Right atrium auricular region (tissue), 2 donors: ENCODE measurements around the gene MADCAM1. TPM values are rescaled to one million over a fixed set of nuclear protein-coding genes. Genes with fewer than 3 reads are reported as not detected.
"Not testable (repeated sequence)": the region's sequence is repeated elsewhere in the genome, so short reads cannot be mapped to it uniquely, and the experiment has no call there.

Experiments used
- DNase-seq: peaks from one replicate; pipeline ENCODE4 v3.0.0-alpha.2; 2019; ENCODE audit warnings: low spot score
- H3K27ac ChIP-seq, 2 donors: fragments of 200-600 bp; sonication (generic); 1 replicate in 1 of 2; 2 replicates in 1 of 2; pipeline ENCODE4 v1.5.1; 2016 to 2019
- H3K27me3 ChIP-seq, 2 donors: fragments of 200-600 bp; sonication (generic); one replicate each; pipeline versions ENCODE4 v1.5.1 to v1.6.0; 2017 to 2019
- H3K36me3 ChIP-seq: fragments of 200-600 bp; sonication (generic); one replicate; pipeline ENCODE4 v1.5.1; 2016
- H3K4me1 ChIP-seq, 2 donors: fragments of 200-600 bp; sonication (generic); one replicate each; pipeline versions ENCODE4 v1.5.1 to v1.6.0; 2017 to 2019
- H3K4me3 ChIP-seq, 2 donors: fragments of 200-600 bp; sonication (generic); 1 replicate in 1 of 2; 2 replicates in 1 of 2; pipeline ENCODE4 v1.5.1; 2017 to 2019; ENCODE audit warnings: mild to moderate bottlenecking in 1 of 2, moderate library complexity in 1 of 2
- H3K9me3 ChIP-seq, 2 donors: fragments of 200-600 bp; sonication (generic); one replicate each; pipeline ENCODE4 v1.5.1; 2019
- CTCF ChIP-seq, 2 donors: fragments of 200-600 bp; sonication (generic); IDR thresholded peaks; one replicate each; pipeline ENCODE4 v1.5.1; 2019; ENCODE audit warnings: antibody characterized with exemption in 2 of 2
- total RNA-seq, 2 donors: library from RNA; depleted of rRNA; stranded (reverse); fragments of >200 nt; gene quantifications; one replicate each; pipeline ENCODE4 v1.1.0, GENCODE V29; 2016

MADCAM1 gene
- total RNA-seq, 2 donors from 2014 or later, result not detected

GRCh38 chr19:478236-478903 is 17.9 kb upstream of the MADCAM1 start:
- DNase-seq, result no peak

GRCh38 chr19:478976-479375 is 17.3 kb upstream of the MADCAM1 start:
- DNase-seq, result no peak
- Histone ChIP-seq H3K9me3 (no peaks in the 10 kb centered on the region), H3K4me3 (no peak overlapping the region), H3K27me3 (no peaks in the 10 kb centered on the region), H3K36me3 (no peaks in the 10 kb centered on the region), H3K4me1 (peaks cover 0 to 5% of the 10 kb centered on the region in 2 donors), H3K27ac (no peak overlapping the region)
- no peak for TF ChIP-seq CTCF (IDR thresholded peaks at IDR 0.05)

More at GRCh38 chr19:478236-478903, 17.9 kb upstream of the MADCAM1 start:
- Histone ChIP-seq H3K36me3 (no peaks in the 10 kb centered on the region), H3K27me3 (no peaks in the 10 kb centered on the region), H3K27ac (no peak overlapping the region), H3K9me3 (no peaks in the 10 kb centered on the region), H3K4me3 (no peak overlapping the region), H3K4me1 (peaks cover 0 to 5% of the 10 kb centered on the region in 2 donors)
- no peak for TF ChIP-seq CTCF (IDR thresholded peaks at IDR 0.05)

GRCh38 chr19:480016-480855 is 16.1 kb upstream of the MADCAM1 start:
- Histone ChIP-seq H3K27me3 (no peaks in the 10 kb centered on the region), H3K36me3 (no peaks in the 10 kb centered on the region), H3K27ac (peak overlapping the region in 1 of 2 donors; percentile 68), H3K4me3 (peak overlapping the region; percentile 18 to 25), H3K9me3 (no peaks in the 10 kb centered on the region), H3K4me1 (peaks cover 0 to 5% of the 10 kb centered on the region in 2 donors)
- peak; percentile 44 to 76 for TF ChIP-seq CTCF (IDR thresholded peaks at IDR 0.05)
- peak; percentile 87 for DNase-seq

DNA sequence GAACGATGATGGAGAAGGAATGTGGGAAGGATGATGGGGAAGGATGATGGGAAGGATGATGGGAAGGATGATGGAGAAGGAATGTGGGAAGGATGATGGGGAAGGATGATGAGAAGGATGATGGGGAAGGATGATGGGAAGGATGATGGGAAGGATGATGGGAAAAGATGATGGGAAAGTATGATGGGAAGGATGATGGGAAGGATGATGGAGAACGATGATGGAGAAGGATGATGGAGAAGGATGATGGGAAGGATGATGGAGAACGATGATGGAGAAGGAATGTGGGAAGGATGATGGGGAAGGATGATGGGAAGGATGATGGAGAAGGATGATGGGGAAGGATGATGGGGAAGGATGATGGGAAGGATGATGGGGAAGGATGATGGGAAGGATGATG is 15.2 kb upstream of the MADCAM1 start:
- H3K27me3 ChIP-seq, DNase-seq, H3K27ac ChIP-seq, H3K36me3 ChIP-seq, H3K4me3 ChIP-seq, H3K4me1 ChIP-seq, H3K9me3 ChIP-seq: not testable (repeated sequence)

DNA sequence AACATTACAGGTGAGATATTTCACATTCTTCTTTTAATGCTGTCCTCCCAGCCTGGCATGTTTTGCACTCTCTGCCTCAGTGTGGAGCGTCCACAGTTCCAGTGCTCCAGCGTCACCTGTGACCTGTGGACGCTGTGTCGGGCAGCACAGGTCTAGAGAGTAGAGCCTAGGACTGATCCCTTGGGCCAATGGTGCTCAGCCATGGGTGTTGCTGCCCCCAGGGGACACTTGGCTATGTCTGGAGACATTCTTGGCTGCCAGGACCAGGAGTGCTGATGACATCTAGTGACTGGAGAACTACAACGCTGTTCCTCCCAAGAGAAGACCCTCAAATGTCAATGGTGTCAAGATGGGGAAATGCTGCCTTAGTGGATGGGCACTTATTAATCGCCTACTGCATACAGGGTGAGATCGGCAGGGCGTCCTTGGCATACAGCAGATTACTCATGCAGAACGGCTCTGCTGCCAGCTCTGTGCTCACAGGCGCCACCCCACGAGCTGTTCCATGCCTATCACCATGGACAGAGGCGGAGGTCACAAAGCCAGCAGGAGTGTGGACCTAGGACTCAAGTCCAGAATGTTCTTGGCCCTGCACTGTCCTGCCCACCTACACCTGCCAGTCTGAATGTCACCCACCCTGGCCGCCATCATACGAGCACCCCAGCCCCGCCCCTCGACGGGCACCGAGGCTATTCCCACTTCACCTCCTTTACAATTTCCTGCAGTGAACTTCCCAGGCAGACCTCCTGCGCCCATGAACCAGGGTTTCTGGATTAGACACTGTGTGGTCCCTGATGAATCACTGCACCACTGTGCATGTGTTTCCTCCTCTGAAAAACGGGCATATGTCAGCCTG is 13.9 kb upstream of the MADCAM1 start:
- no peak for DNase-seq
- Histone ChIP-seq H3K27ac (no peak overlapping the region), H3K36me3 (no peaks in the 10 kb centered on the region), H3K4me1 (peaks cover 0 to 5% of the 10 kb centered on the region in 2 donors), H3K9me3 (no peaks in the 10 kb centered on the region), H3K4me3 (no peak overlapping the region), H3K27me3 (no peaks in the 10 kb centered on the region)
- TF ChIP-seq CTCF (IDR thresholded peaks at IDR 0.05), result no peak
